Trophoblast cell (in vitro differentiated cells and primary cell): Measurements from ENCODE around the gene NEK1.

Source experiments
- DNase-seq, 2 donors: peaks; one replicate each; pipeline ENCODE4 v3.0.0-alpha.2; 2016
- H2AFZ ChIP-seq: 2 replicates; pipeline ENCODE4 v1.6.1; 2013; ENCODE audit warnings: low read length, moderate library complexity, mild to moderate bottlenecking; ENCODE audit not compliant: insufficient read depth, poor library complexity
- H2AK5ac ChIP-seq: 2 replicates; pipeline ENCODE4 v1.6.1; 2013; ENCODE audit warnings: mild to moderate bottlenecking, low read length
- H2BK120ac ChIP-seq: 2 replicates; pipeline ENCODE4 v1.6.1; 2013; ENCODE audit warnings: low read length, mild to moderate bottlenecking, moderate library complexity; ENCODE audit not compliant: insufficient read depth, poor library complexity
- H2BK12ac ChIP-seq: 2 replicates; pipeline ENCODE4 v1.6.1; 2013; ENCODE audit warnings: mild to moderate bottlenecking, low read length, moderate library complexity
- H2BK5ac ChIP-seq: 2 replicates; pipeline ENCODE4 v1.6.1; 2013; ENCODE audit warnings: low read length, low read depth, moderate library complexity, mild to moderate bottlenecking; ENCODE audit not compliant: poor library complexity
- H3K14ac ChIP-seq: 2 replicates; pipeline ENCODE4 v1.6.1; 2013; ENCODE audit warnings: mild to moderate bottlenecking, low read length
- H3K18ac ChIP-seq: 2 replicates; pipeline ENCODE4 v1.6.1; 2013; ENCODE audit warnings: mild to moderate bottlenecking, low read length
- H3K23ac ChIP-seq: 2 replicates; pipeline ENCODE4 v1.6.1; 2013; ENCODE audit warnings: low read length
- H3K27ac ChIP-seq: 2 replicates; pipeline ENCODE4 v1.5.1; 2013; ENCODE audit warnings: low read depth, mild to moderate bottlenecking, inconsistent platforms, low read length, moderate library complexity
- H3K27me3 ChIP-seq: 2 replicates; pipeline ENCODE4 v1.6.1; 2013; ENCODE audit warnings: inconsistent platforms, mild to moderate bottlenecking, low read length, moderate library complexity; ENCODE audit not compliant: insufficient read depth
- H3K36me3 ChIP-seq, 2 experiments: 1 replicate in 1 of 2; 2 replicates in 1 of 2; pipeline ENCODE4 v1.6.1; 2013; ENCODE audit warnings: low read length in 2 of 2, mild to moderate bottlenecking in 2 of 2, moderate library complexity in 1 of 2; ENCODE audit not compliant: insufficient read depth in 2 of 2, control insufficient read depth in 1 of 2
- H3K4ac ChIP-seq: 2 replicates; pipeline ENCODE4 v1.6.1; 2013; ENCODE audit warnings: low read depth, mild to moderate bottlenecking, low read length, moderate library complexity
- H3K4me1 ChIP-seq, 2 experiments: 1 replicate in 1 of 2; 2 replicates in 1 of 2; pipeline ENCODE4 v1.6.1; 2013; ENCODE audit warnings: low read length in 2 of 2, mild to moderate bottlenecking in 2 of 2, moderate library complexity in 1 of 2; ENCODE audit not compliant: insufficient read depth in 2 of 2, control insufficient read depth in 1 of 2
- H3K4me2 ChIP-seq: 2 replicates; pipeline ENCODE4 v1.6.1; 2013; ENCODE audit warnings: inconsistent platforms, mild to moderate bottlenecking, low read length, moderate library complexity
- H3K4me3 ChIP-seq: 2 replicates; pipeline ENCODE4 v1.5.1; 2013; ENCODE audit warnings: mild to moderate bottlenecking, low read depth, low read length, inconsistent platforms
- H3K79me1 ChIP-seq: one replicate; pipeline ENCODE4 v1.6.1; 2013; ENCODE audit warnings: low read length
- H3K79me2 ChIP-seq: 2 replicates; pipeline ENCODE4 v1.6.1; 2013; ENCODE audit warnings: low read length, mild to moderate bottlenecking; ENCODE audit not compliant: control insufficient read depth, insufficient read depth, poor library complexity
- H3K9ac ChIP-seq: 2 replicates; pipeline ENCODE4 v1.6.1; 2013; ENCODE audit warnings: mild to moderate bottlenecking, low read length
- H3K9me3 ChIP-seq: 2 replicates; pipeline ENCODE4 v1.6.1; 2013; ENCODE audit warnings: low read depth, mild to moderate bottlenecking, control low read depth, inconsistent platforms, low read length; ENCODE audit not compliant: insufficient read depth
- H4K12ac ChIP-seq: 2 replicates; pipeline ENCODE4 v1.6.1; 2013; ENCODE audit warnings: low read depth, mild to moderate bottlenecking, low read length, moderate library complexity
- H4K8ac ChIP-seq: 2 replicates; pipeline ENCODE4 v1.6.1; 2013; ENCODE audit warnings: low read depth, mild to moderate bottlenecking, low read length, moderate library complexity
- H4K91ac ChIP-seq: one replicate; pipeline ENCODE4 v1.6.1; 2013; ENCODE audit warnings: low read depth, mild to moderate bottlenecking, low read length, moderate library complexity
- WGBS: extraction: QIAGEN DNeasy Blood & Tissue Kit; methylation state at CpG from one replicate; pipeline ENCODE4 v1.1.7; 2013; ENCODE audit warnings: missing lambda C conversion rate; ENCODE audit not compliant: insufficient read length, insufficient coverage; ENCODE audit errors: extremely low coverage; 5-methylcytosine and 5-hydroxymethylcytosine counted together

NEK1 gene

DNA sequence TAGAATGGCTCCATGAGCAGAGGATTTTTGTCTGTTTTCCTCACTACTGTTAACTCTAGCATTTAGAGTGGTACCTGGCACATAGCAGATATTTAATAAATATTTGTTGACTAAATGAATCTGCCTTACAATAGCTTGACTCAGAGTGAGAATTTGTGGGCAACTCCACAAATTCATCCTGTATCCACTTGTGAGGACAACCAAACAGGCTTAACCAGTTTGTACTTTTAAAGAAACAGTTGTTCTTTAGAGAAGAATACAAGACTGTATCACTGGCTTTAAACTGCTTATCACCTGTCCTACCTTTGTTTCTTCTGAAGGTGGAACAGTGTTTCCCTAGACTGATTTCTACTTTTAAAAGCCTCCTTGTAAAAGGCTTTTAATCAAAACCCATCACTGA lies 200.3 kb downstream of the NEK1 start:
- Histone ChIP-seq H3K27ac (no peak overlapping the region), H3K4ac (no peak overlapping the region), H3K79me2 (no peaks in the 10 kb centered on the region), H3K14ac (no peak overlapping the region), H2AK5ac (no peak overlapping the region), H3K4me2 (no peak overlapping the region), H2AFZ (no peak overlapping the region), H3K9ac (no peak overlapping the region), H2BK120ac (no peak overlapping the region), H4K12ac (no peak overlapping the region), H4K91ac (no peak overlapping the region), H3K18ac (no peak overlapping the region), H2BK12ac (no peak overlapping the region), H3K27me3 (no peaks in the 10 kb centered on the region), H3K4me1 (no peaks in the 10 kb centered on the region), H3K36me3 (no peaks in the 10 kb centered on the region), H3K79me1 (no peaks in the 10 kb centered on the region), H3K23ac (no peak overlapping the region), H2BK5ac (no peak overlapping the region), H4K8ac (no peak overlapping the region), H3K4me3 (no peak overlapping the region), H3K9me3 (no peaks in the 10 kb centered on the region)
- DNase-seq = peak in 1 of 2 donors; percentile 42

DNA sequence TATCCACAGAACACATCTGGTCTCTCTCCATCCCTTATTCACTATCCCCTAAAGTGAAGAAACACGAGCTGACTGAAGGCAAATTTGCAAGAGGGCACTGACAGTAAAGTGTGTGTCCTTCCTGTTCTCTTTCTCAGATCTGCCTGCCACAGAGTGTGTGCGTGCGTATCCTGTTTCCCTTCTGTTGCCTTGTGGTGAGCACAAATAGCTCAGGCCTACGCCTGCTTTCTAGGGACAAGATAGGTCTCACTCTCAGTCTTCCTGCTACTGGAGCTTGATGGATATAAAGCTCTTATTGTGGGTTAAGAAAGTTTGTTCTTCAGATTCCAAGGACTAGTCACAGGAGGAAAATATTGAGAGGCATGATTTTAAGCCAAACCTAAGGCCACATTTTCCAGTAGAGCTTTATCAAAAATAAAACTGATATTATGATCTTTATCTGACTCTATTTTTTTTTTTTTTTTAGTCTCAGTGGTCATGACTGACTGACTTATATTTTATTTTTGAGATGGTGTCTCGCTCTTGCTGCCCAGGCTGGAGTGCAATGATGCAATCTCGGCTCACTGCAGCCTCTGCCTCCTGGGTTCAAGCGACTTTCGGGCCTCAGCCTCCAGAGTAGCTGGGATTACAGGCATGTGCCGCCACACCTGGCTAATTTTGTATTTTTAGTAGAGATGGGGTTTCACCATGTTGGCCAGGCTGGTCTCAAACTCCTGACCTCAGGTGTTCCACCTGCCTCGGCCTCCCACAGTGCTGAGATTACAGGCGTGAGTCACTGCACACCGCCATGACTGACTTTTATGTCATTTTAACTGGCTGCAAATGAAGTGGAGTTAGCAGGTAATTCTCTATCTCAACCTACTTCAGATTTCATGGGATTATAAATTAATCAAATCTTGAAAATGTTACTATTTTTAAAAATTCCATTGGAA lies 201.3 kb downstream of the NEK1 start:
- Histone ChIP-seq H3K18ac (no peak overlapping the region), H2AK5ac (no peak overlapping the region), H3K4me1 (no peaks in the 10 kb centered on the region), H3K9me3 (no peaks in the 10 kb centered on the region), H2AFZ (no peak overlapping the region), H3K36me3 (no peaks in the 10 kb centered on the region), H3K79me1 (no peaks in the 10 kb centered on the region), H3K4ac (no peak overlapping the region), H2BK12ac (no peak overlapping the region), H3K27ac (no peak overlapping the region), H4K12ac (no peak overlapping the region), H3K23ac (no peak overlapping the region), H4K8ac (no peak overlapping the region), H3K27me3 (no peaks in the 10 kb centered on the region), H3K9ac (no peak overlapping the region), H3K4me3 (no peak overlapping the region), H2BK5ac (no peak overlapping the region), H3K4me2 (no peak overlapping the region), H4K91ac (no peak overlapping the region), H2BK120ac (no peak overlapping the region), H3K79me2 (no peaks in the 10 kb centered on the region), H3K14ac (no peak overlapping the region)
- no peak for DNase-seq
- WGBS = no CpG with 5 or more reads among the region's 12 CpGs

DNA sequence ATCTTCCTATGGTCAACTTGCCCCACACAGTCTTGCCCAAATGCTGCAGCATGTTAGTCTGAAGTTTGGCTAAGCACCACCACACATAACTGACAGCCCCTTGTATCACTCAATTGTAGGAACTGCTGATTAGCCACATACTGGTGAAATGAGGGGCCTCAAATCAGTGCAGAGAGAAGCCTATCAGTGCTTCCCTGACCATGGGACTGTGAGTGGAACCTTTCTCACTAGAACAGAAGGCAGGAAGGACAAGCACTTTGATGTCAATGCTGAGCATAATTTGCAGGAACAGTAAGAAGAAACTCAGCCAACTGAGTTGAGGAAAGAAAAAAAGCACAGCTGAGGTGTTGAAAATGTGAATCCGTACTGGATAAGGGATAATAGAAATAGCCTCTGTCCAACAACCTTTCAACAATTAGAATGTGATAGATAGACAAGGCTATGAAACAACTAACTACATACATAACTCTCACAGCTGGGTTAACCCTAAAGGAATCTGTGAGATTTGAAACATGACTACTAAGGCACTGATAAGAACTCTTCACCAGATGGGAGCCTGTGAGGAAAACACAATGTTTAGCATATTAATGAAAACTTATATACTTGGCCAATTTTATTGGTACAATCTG lies 205.1 kb downstream of the NEK1 start:
- Histone ChIP-seq H4K91ac (no peak overlapping the region), H4K12ac (no peak overlapping the region), H3K18ac (no peak overlapping the region), H3K4ac (no peak overlapping the region), H2AK5ac (no peak overlapping the region), H3K23ac (no peak overlapping the region), H3K79me1 (no peaks in the 10 kb centered on the region), H3K4me2 (no peak overlapping the region), H3K36me3 (peaks cover 0 to 3% of the 10 kb centered on the region in 2 experiments), H3K27ac (no peak overlapping the region), H3K79me2 (no peaks in the 10 kb centered on the region), H3K14ac (no peak overlapping the region), H3K9ac (no peak overlapping the region), H3K9me3 (no peaks in the 10 kb centered on the region), H2BK120ac (no peak overlapping the region), H3K4me3 (no peak overlapping the region), H3K27me3 (no peaks in the 10 kb centered on the region), H3K4me1 (peaks cover 0 to 1% of the 10 kb centered on the region in 2 experiments), H2AFZ (no peak overlapping the region), H2BK12ac (no peak overlapping the region), H4K8ac (no peak overlapping the region), H2BK5ac (no peak overlapping the region)
- DNase-seq = peak in 1 of 2 donors; percentile 51
- no CpG with 5 or more reads among the region's 1 CpG for WGBS

DNA sequence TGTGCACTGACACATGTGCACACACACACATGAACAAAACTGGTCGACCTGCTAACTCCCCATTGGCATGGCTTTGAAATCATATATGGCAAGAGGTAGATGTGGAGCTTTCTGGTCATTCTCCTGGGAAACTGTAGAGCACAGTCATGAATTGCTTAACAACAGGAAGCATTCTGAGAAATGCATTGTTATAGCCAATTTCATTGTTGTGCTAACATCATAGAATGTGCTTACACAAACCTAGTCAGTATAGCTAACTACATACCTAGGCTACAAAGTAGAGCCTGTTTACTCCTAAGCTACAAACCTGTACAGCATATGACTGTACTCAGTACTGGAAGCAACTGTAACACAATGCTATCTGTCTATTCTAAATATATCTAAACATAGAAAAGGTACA lies 207.4 kb downstream of the NEK1 start:
- H3K36me3 ChIP-seq = peaks cover 0 to 3% of the 10 kb centered on the region in 2 experiments
- no peaks in the 10 kb centered on the region for H3K9me3 ChIP-seq
- no peaks in the 10 kb centered on the region for H3K79me2 ChIP-seq
- no peak overlapping the region for H2AFZ ChIP-seq
- H2BK5ac ChIP-seq = no peak overlapping the region
- no peak overlapping the region for H4K12ac ChIP-seq
- H3K4me2 ChIP-seq = no peak overlapping the region
- H2BK12ac ChIP-seq = no peak overlapping the region
- no peak overlapping the region for H3K23ac ChIP-seq
- H2AK5ac ChIP-seq = no peak overlapping the region
- H3K18ac ChIP-seq = no peak overlapping the region
- no peak overlapping the region for H4K91ac ChIP-seq
- H3K79me1 ChIP-seq = no peaks in the 10 kb centered on the region
- WGBS = no CpG with 5 or more reads among the region's 1 CpG
- no peak overlapping the region for H4K8ac ChIP-seq
- H3K9ac ChIP-seq = no peak overlapping the region
- H3K14ac ChIP-seq = no peak overlapping the region
- no peak overlapping the region for H2BK120ac ChIP-seq
- no peaks in the 10 kb centered on the region for H3K27me3 ChIP-seq
- H3K27ac ChIP-seq = no peak overlapping the region
- peak in 1 of 2 donors; percentile 16 for DNase-seq
- H3K4ac ChIP-seq = no peak overlapping the region
- H3K4me1 ChIP-seq = peaks cover 0 to 1% of the 10 kb centered on the region in 2 experiments
- no peak overlapping the region for H3K4me3 ChIP-seq
